GM18868 (cell line): ENCODE measurements around the gene MMEL1.
"Not testable (repeated sequence)": the region's sequence is repeated elsewhere in the genome, so short reads cannot be mapped to it uniquely, and the experiment has no call there.

ENCODE experiments used
- ATAC-seq: cut with Tn5 transposase; IDR thresholded peaks from one replicate; pipeline ENCODE4 v1.9.1; 2021; ENCODE audit warnings: mild to moderate bottlenecking, moderate library complexity; ENCODE audit not compliant: unreplicated experiment

Gene MMEL1, protein sequence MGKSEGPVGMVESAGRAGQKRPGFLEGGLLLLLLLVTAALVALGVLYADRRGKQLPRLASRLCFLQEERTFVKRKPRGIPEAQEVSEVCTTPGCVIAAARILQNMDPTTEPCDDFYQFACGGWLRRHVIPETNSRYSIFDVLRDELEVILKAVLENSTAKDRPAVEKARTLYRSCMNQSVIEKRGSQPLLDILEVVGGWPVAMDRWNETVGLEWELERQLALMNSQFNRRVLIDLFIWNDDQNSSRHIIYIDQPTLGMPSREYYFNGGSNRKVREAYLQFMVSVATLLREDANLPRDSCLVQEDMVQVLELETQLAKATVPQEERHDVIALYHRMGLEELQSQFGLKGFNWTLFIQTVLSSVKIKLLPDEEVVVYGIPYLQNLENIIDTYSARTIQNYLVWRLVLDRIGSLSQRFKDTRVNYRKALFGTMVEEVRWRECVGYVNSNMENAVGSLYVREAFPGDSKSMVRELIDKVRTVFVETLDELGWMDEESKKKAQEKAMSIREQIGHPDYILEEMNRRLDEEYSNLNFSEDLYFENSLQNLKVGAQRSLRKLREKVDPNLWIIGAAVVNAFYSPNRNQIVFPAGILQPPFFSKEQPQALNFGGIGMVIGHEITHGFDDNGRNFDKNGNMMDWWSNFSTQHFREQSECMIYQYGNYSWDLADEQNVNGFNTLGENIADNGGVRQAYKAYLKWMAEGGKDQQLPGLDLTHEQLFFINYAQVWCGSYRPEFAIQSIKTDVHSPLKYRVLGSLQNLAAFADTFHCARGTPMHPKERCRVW

DNA sequence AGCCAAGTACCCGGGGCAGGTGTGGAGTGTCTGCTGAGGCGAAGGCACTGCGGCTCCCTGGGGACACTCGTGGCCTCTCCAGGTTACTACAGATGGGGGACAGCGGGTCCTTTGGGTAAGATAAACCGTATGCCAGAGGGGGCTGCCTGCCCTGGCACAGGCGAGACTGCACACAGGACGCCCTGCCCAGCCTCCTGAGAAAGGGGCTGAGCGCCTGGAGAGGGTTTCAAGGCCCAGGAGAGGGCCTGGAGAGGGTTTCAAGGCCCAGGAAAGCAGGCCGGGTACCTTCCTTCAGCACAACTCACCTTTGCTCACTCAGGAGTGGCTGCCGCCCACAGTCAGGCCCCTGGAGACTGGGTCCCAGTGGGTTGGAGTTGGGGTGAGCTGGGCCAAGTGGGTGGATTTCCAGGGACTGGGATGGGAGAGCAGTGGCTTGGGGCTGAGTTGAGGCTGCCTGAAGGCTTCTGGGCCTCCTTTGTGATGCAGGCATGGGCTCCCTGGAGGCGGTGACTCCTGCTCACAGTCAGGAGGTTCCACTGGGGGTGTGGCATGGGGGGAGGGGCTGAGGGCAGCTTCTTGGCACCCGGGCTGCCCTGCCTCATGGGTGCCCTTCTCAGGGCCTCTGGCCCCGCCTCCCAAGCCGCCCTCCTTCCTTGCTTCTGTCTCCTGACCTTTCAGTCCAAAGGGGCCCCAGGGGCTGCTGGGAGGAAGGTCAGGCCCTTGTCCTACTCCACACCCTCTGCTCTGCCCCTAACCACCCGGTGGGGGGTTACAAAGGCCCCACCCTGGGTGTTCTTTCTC is at the start of gene MMEL1:
Gene MMEL1, minus strand, starts transcription at position 456 of the 801 bp plus-strand sequence. CDS start 3,532 bp downstream, outside the sequence.
- no peak for ATAC-seq

DNA sequence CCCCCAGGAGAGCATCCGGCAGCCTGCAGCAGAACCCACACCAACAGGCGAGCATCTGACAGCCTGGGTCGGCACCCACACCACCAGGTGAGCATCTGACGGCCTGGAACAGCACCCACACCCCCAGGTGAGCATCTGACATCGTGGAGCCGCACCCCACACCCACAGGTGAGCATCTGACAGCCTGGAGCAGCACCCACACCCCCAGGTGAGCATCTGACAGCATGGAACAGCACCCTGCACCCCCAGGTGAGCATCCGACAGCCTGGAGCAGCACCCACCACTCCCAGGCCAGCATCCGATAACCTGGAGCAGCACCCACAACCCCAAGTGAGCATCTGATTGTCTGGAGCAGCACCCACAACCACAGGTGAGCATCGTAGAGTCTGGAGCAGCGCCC is 43.9 kb upstream of the MMEL1 start:
- ATAC-seq = not testable (repeated sequence)

DNA sequence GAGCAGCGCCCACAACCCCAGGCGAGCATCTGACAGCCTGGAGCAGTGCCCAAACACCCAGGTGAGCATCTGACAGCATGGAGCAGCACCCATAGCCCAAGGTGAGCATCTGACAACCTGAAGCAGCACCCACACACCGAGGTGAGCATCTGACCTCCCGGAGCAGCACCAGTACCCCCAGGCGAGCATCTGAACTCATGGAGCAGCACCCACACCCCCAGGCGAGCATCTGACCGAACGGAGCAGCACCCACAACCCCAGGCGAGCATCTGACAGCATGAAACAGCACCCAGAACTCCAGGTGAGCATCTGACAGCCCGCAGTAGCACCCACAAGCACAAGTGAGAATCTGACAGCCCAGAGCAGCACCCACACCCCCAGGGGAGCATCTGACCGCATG is 38.8 kb upstream of the MMEL1 start:
- not testable (repeated sequence) for ATAC-seq

DNA sequence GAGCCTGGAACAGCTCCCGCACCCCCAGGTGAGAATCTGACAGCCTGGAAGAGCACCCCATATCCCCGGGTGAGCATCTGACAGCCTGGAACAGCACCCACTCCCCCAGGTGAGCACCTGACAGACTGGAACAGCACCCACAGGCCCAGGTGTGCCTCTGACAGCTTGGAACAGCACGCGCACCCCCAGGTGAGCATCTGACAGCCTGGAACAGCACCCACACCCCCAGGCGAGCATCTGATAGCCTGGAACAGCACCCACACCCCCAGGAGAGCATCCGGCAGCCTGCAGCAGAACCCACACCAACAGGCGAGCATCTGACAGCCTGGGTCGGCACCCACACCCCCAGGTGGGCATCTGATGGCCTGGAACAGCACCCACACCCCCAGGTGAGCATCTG is 27.0 kb upstream of the MMEL1 start:
- not testable (repeated sequence) for ATAC-seq

DNA sequence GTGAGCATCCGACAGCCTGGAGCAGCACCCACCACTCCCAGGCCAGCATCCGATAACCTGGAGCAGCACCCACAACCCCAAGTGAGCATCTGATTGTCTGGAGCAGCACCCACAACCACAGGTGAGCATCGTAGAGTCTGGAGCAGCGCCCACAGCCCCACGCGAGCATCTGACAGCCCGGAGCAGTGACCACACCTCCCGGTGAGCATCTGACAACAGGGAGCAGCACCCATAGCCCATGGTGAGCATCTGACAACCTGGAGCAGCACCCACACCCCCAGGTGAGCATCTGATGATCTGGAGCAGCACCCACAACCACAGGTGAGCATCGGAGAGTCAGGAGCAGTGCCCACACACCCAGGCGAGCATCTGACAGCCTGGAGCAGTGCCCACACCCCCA is 25.1 kb upstream of the MMEL1 start:
- ATAC-seq = not testable (repeated sequence)

DNA sequence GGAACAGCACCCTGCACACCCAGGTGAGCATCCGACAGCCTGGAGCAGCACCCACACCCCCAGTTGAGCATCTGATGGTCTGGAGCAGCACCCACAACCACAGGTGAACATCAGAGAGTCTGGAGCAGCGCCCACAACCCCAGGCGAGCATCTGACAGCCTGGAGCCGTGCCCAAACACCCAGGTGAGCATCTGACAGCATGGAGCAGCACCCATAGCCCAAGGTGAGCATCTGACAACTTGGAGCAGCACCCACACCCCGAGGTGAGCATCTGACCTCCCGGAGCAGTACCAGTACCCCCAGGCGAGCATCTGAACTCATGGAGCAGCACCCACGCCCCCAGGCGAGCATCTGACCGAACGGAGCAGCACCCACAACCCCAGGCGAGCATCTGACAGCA is 24.3 kb upstream of the MMEL1 start:
- not testable (repeated sequence) for ATAC-seq

DNA sequence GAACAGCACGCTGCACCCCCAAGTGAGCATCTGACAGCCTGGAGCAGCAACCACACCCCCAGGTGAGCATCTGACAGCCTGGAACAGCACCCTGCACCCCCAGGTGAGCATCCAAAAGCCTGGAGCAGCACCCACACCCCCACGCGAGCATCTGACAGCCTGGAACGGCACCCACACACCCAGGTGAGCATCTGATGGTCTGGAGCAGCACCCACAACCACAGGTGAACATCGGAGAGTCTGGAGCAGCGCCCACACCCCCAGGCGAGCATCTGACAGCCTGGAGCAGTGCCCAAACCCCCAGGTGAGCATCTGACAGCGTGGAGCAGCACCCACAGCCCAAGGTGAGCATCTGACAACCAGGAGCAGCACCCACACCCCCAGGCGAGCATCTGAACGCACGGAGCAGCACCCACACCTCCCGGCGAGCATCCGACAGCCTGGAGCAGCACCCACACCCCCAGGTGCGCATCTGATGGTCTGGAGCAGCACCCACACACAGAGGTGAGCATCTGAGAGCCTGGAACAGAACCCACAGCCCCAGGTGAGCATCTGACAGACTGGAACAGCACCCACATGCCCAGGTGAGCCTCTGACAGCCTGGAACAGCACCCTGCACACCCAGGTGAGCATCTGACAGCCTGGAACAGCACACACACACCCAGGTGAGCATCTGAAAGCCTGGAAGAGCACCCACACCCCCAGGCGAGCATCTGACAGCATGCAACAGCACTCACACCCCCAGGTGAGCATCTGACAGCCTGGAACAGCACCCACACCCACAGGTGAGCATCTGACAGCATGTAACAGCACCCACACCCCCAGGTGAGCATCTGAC is 23.0 kb upstream of the MMEL1 start:
- ATAC-seq = not testable (repeated sequence)

DNA sequence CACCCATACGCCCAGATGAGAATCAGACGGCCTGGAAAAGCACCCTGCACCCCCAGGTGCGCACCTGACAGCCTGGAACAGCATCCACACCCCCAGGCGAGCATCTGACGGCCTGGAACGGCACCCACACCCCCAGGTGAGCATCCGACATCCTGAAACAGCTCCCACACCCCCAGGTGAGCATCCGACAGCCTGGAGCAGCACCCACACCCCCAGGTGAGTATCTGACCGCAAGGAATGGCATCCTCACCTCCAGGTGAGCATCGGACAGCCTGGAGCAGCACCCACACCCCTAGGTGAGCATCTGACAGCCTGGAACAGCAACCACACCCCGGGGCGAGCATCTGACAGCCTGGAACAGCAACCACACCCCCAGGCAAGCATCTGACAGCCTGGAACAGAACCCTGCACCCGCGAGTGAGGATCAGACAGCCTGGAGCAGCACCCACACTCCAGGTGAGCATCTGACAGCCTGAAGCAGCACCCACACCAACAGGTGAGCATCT is 21.7 kb upstream of the MMEL1 start:
- ATAC-seq = not testable (repeated sequence)

DNA sequence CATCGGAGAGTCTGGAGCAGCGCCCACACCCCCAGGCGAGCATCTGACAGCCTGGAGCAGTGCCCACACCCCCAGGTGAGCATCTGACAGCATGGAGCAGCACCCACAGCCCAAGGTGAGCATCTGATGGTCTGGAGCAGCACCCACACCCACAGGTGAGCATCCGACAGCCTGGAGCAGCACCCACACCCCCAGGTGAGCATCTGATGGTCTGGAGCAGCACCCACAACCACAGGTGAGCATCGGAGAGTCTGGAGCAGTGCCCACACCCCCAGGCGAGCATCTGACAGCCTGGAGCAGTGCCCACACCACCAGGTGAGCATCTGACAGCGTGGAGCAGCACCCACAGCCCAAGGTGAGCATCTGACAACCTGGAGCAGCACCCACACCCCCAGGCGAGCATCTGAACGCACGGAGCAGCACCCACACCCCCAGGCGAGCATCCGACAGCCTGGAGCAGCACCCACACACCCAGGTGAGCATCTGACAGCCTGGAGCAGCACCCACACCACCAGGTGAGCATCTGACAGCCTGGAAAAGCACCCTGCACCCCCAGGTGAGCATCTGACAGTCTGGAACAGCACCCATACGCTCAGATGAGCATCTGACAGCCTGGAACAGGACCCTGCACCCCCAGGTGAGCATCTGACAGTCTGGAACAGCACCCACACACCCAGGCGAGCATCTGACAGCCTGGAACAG is 21.1 kb upstream of the MMEL1 start:
- ATAC-seq = not testable (repeated sequence)

DNA sequence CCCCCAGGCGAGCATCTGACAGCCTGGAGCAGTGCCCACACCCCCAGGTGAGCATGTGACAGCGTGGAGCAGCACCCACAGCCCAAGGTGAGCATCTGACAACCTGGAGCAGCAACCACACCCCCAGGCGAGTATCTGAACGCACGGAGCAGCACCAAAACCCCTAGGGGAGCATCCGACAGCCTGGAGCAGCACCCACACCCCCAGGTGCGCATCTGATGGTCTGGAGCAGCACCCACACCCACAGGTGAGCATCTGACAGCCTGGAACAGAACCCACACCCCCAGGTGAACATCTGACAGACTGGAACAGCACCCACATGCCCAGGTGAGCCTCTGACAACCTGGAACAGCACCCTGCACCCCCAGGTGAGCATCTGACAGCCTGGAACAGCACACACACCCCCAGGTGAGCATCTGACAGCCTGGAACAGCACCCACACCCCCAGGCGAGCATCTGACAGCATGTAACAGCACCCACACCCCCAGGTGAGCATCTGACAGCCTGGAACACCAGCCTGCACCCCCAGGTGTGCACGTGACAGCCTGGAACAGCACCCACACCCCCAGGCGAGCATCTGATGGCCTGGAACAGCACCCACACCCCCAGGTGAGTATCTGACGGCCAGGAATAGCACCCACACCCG is 20.2 kb upstream of the MMEL1 start:
- not testable (repeated sequence) for ATAC-seq

DNA sequence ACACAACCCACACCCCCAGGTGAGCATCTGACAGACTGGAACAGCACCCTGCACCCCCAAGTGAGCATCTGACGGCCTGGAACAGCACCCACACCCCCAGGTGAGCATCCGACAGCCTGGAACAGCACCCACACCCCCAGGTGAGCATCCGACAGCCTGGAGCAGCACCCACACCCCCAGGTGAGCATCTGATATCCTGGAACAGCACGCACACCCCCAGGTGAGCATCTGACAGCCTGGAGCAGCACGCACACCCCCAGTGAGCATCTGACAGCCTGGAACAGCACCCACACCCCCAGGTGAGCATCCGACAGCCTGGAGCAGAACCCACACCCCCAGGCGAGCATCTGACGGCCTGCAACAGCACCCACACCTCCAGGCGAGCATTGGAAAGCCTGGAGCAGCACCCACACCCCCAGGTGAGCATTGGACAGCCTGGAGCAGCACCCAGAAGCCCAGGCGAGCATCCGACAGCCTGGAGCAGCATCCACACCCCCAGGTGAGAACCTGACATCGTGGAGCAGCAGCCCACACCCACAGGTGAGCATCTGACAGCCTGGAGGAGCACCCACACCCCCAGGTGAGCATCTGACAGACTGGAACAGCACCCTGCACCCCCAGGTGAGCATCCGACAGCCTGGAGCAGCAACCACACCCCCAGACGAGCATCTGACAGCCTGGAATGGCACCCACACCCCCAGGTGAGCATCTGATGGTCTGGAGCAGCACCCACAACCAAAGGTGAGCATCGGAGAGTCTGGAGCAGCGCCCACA is 19.5 kb upstream of the MMEL1 start:
- ATAC-seq = not testable (repeated sequence)

DNA sequence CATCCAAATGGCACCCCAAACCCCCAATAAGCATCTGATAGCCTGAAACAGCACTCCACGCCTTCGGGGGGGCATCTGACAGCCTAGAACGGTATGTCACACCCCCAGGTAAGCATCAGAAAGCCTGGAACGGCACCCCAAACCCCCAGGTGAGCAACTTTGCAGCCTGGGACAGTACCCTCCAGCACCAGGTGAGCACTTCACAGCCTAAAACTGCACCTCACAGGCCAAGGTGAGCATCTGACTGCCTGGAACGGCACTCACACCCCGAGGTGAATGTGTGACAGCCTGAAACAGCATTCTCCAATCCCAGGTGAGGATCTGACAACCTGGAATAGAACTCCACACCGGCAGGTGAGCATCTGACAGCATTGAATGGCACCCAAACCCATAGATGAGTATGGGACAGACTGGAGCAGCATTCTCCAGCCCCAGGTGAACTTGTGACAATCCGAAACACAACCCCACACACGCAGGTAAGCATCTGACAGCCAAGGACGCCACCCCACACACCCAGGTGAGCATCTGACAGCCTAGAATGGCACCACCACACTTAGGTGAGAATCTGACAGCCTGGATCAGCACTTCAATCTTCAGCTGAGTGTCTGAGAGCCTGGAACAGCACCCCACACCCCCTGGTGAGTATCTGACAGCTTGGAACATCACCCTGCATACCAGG is 18.3 kb upstream of the MMEL1 start:
- ATAC-seq = no peak

DNA sequence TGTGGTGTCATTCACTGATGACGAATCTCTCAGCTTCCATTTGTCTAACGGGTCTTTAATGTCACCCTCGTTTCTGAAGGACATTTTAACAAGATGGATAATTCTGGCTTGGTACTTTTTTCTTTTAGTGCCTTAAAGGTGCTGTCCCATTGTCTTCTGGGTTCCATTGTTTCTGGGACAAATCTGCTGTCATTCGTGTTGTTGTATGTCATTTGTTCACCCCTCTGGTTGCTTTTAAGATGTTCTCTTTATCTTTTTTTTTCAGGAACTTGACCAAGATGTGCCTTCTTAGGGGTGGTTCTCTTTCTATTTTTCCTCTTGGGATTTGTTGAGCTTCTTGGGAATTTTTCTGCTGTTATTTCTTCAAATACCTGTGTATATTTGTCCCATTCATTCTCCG is 14.0 kb upstream of the MMEL1 start:
- ATAC-seq = no peak

DNA sequence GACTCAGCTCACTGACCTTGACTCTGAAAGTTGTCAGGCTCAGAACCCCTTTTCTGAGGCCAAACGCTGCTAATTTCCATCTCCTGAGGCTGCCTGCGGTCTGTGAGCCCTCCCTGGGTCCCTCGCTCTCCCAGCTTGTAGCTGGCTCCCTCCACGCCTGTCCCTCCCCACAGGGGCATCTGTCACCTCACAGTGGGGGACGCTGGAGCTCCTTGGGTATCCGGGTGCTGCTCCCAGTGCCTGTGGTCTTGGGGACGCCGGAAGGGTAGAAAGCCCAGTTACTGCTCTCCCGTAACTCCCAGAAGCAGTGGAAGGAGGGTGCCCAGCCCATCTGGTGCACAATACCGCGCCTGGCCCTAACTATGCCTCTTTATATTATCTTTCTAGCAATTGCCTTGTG is 13.0 kb upstream of the MMEL1 start:
- ATAC-seq = no peak

DNA sequence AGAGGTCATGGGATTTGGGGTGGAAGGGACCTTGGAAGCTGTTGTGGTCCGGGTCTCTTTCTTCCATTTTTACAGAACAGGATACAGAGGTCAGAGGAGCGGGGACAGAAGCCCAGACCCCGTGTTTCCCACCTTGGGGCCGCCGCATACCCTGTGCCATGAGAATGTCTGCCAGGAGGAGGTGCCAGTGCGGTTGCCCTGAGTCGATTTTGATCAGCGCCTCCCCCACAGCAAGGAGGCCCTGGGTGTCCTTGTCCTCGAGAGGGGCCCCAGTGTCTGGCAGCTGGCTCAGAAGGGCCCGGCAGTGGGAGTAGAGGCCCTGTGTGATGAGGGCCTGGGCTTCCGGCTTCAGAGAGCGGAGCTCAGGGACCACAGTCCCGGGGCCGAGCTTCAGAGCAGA is 12.3 kb upstream of the MMEL1 start:
- no peak for ATAC-seq

DNA sequence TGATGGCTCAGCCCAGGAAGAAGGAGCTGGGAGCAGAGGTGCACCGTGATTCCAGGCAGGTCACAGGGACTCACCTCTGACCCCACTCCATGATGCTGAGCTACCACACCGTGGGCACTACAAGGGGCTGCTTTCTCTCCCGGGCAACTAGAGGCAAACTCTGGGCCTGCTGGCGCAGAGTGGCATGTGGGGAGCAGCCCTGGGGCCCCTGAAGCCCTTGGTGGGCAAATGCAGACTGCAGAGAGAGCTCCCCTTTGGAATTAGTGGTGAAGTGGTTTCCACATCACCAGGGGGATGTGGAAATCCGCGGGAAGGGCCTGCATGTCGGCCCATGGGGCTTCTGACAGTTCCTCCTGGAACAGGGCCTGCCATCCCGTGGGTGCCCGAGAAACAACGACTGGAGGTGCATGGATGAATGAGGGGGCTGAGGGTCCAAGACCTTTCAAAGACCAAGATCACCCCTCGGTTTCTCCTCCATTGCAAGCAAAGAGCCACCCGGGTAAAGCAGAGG is 11.8 kb upstream of the MMEL1 start:
- no peak for ATAC-seq

DNA sequence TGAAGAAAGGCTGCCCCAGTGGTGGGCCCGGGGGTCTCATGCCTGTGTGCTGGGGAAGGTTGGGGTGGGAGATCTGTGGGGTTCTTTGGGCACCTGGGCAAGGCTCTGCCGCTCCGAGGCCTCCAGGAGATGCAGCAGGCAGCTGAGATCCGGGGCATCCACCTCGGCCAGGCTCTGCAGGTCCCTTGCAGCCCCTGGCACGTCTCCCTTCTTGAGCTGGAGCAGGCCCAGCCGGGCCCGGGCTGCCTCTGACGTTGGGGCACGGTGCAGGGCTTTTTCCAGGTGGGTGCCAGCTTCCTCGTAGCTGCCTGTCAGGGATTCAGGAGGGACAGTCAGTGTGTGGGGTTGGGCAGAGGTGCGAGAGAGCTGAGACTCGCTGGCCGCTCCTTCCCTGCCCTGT is 11.4 kb upstream of the MMEL1 start:
- no peak for ATAC-seq
